DMS 273 (cell line): ENCODE results near the gene KCNQ1.

Source experiments
- DNase-seq: peaks from one replicate; lab custom pipeline; 2025; ENCODE audit not compliant: unreplicated experiment; lab: John Stamatoyannopoulos, UW

Gene KCNQ1

GRCh38 chr11:2441171-2441570 lies 3.6 kb upstream of the KCNQ1 start:
- no peak for DNase-seq

- no peak for DNase-seq
Observed at GRCh38 chr11:2442589-2442988, 2.2 kb upstream of the KCNQ1 start.

DNA sequence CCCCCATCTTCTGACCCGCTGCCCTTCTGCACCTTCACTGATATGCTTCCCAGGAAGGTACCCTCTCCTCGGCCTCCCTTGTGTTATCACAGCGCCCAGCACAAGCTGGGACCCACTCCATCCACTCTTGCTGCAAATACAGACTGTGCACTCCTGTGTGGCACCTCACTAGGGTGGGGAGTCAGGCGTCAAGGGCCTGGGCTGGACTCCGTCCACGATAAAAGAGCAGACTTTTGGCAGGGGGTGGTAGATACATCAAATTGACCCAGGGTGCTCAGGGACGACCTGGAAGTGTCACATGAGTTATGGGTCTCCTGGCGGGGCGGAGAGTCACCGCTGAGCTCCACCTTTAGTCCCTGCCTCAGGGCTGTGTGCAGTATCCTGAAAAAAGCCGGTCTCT lies 1.4 kb upstream of the KCNQ1 start:
- DNase-seq = no peak

DNA sequence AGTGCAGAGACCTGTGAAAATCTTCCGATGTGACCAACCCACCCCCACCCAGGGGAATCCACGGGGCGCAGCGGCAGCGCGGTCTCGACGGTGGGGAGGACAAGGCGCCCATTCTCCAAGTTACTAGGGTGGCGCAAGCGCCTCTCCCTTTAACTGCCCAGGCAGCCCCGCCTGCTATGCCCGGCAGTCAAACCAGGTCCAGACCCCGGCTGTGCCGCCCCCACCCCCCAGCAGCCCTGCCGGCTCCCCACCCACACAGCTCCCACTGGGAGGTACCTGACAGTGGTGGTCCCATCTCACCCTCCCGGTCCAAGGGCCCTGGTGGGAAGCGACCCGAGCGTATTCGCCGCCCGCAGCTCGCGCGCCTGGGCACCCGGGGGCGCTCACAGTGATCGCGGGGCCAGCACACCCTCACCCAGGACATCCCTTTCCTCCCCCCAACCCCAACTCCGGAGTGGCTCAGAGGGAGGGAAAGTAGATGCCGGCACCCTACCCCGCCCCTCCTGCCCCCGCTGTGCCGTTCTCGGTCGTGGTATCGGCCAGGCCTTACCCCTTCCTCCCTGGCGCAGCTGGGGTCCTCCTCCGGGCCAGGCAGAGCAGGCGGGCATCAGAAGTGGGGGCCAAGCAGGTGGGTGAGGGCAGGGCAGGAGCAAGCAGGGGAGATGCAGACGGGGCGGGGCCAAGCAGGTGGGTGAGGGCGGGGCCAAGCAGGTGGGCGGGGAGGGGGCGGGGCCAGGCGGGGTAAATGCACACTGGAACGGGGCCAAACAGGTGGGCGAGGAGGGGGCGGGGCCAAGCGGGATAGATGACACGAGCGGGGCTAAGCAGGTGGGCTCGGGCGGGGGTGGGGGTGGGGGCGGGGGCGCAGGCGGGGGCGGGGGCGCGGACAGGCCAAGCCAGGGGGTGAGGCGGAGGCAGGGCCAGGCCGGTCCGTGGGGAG lies 657 bp upstream of the KCNQ1 start, which contains the start of gene TRPM5:
Gene TRPM5 (minus strand): TSS at position 634 of the 940 bp plus-strand sequence. CDS start 21,478 bp downstream, outside the sequence.
- DNase-seq = no peak

DNA sequence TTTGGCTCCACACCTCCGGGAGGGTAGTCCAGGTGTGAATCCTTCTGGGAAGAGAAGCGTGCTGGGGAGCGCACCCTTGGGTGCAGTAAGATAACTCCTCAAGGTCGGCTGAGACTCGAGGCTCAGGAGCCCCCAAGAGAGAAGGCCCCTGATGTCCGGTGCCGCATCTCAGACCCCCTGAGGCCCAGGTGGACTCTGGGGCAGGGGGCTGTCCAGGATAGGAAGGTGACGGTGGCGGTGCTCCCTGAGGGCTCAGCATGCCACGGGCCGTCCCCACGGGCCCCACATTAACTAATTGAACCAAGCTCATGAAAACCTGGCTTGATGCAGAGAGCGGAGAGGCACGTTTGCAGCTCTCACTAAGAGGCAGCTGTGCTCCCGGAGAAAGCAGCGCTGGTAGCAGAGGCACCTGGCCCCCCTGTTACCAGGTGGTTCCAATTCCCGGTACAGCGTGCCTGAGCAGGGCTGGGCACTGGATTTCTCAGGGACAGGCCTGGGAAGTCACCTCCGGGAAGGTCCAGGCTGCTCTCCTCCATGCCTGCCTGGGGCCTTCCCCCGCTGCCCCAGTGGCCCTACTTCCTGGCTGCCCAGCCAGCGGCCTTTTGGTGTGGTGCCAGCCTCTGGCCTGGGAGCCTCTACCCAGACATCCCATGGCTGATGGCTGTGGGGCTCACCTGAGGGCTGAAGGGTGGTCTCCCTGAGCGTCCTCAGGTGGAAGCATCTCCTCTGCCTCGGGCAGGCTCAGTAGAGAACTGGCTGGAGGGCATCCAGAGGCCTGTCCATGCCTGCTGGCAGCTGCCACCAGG lies 1.1 kb downstream of the KCNQ1 start:
- no peak for DNase-seq

DNA sequence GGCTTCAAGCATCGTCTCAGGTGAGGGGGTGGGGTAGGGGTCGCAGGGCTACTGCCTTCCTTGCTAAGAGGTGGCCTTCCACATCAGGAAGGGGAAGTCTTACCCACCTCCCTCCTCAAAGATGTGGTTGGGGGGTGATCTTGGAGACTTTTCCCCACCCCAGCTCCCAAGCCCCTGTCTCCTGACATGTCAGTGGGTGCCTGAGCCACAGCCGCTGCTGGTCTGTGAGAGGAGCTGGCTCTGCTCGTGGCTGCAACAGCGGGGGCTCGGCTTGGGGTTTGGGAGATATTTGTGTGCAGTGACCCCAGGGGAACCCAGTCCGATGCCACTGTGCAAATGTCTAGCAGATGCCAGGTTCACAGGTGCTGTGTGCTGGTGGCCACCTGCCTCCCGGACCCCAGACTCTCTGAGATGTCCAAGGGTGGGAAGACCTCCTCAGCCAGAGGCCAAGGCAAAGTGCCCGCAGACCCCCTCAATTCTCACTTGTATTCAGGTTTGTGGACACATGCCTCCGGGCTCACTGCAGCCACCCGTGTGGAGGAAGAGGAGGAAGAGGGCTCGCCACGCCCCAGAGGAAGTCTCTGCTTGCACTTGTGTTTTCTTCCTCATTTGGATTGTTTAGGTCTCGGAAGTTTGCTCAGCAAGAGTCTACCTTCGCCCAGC lies 1.9 kb downstream of the KCNQ1 start:
- DNase-seq = no peak

- no peak for DNase-seq
Observed at GRCh38 chr11:2447253-2447950, 2.6 kb downstream of the KCNQ1 start.

GRCh38 chr11:2447951-2448650 lies 3.3 kb downstream of the KCNQ1 start:
- DNase-seq = no peak

DNA sequence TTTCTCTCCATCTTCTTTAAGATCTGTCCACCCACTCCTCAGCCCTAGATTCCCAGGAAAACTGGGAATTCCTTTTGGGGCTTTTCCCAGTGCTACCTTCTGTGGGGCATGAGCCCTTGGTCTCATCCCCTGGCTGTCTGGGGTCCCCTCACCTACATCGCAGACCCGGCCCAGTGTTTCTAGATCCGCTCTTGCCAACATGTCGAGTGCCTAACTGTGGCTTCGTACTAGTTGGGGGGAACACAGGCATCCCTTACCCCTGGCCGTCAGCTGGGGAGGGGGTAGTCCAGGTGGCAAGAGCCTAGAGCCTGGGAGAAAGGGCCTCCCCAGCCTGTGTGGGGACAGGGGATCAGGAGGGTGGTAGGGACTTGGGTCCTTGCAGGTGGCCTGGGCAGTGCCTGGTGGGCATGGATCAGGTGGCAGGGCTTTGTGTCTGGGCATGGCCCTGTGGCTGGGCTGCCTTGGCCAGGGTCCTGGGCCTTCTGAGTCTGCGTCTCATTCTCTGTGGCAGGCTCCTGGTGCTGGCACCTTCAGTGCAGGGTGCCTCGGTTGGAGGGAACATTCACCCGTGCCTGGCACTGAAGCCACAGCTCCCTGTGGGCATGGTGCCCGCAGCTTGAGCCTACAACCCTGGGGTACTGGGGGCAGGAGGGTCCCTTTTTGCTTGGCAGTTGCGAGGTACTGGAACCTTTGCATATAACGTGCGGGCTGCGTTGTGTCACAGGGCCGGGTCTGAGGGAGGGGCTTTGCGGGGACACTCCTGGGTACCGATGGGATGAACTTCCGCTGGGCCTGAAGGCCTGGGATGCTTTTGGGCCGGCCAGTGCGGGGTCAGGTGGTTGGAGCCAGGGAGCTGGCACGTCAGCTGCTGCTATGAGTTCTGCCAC lies 4.1 kb downstream of the KCNQ1 start:
- no peak for DNase-seq

- DNase-seq = no peak
Observed at GRCh38 chr11:2449548-2450320, 4.9 kb downstream of the KCNQ1 start.

- DNase-seq = no peak
Observed at GRCh38 chr11:2450321-2451041, 5.7 kb downstream of the KCNQ1 start.

DNA sequence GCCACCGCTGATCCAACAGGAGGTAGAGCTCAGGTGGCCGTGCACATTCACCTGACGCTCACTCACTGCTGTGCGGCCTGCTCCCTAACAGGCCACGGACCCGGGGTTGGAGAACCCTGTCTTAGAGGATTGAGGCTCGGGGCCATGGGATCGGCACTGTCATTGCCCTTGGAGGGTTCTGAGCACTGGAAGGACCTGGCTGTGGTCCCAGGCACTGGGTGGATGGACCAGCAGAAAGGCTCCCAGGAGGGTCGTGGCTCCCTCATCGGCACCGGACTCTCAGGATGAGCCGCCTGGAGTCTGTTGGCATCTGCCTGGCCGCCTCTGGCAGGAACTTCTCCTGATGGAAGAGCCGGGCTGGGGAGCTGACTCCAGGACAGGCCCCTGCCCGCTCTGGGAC lies 6.5 kb downstream of the KCNQ1 start:
- no peak for DNase-seq

DNA sequence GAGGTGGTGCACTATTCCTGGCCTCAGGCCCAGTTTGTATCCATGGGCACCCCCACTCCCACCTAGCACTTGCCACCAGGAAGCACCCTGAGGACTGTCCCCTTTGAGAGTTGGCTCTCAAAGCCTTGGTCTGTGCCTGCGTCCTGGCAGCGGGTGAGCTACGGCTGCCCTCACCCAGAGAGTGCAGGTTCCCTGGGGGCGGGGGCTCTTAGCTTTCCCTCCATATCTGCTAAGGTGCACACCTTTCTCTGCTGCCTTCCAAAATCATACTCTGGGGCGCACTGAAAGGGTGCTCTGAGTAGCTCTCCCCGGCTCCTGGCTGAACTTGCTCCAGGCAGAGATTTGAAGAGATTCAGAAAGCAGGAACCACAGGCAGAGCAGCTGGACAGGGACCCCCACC lies 7.1 kb downstream of the KCNQ1 start:
- no peak for DNase-seq

DNA sequence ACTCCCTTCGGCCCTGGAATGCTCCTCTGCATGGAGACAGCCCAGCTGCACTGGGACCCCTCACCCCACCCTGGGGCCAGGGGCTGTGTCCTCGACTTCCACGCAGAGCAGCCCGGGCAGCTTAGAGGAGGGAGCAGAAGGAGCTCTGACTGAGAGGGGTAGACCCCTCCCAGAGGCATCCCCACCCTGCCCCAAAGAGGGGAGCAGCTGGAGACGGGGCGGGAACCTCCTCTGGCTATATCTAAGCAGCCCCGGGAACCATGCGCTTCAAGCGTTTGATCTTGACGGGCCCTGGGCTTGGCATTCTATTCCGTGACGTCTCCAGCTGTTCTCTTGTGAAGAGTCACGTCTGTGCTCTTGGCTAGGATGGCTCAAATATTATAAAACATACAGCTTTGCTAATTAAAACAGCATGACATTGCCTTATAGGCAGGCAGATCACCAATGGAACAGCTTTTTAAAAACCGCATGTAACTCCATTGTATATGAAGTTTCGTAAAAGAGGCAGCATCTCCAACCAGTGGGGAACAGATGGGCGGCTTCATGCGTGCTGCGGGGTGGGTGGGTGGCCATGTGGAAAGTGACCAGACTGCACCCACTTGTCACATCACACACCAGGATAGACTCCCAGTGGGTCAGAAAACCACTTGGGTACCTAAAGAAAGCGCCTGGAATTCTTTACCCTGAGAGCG lies 7.7 kb downstream of the KCNQ1 start:
- peak; percentile 28 for DNase-seq

GRCh38 chr11:2453436-2453835 lies 8.6 kb downstream of the KCNQ1 start:
- DNase-seq = no peak

DNA sequence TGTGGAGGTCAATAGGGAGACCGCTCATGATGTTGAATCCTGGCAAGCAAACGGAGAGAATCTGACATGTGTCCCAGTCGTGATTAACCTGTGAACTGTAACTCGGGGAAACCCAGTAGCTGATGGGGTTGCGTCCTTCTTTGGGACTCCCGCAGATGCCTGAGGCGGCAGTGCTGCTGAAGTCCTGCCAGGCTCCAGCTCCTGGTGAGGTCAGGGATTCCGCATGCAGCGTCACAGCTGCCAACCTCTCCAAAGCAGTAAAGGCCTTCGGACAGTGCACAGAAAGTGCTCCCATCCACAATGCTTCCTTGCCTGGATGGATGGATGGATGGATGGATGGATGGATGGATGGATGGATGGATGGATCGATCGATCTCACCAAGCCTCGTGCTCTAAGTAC lies 13.5 kb downstream of the KCNQ1 start:
- no peak for DNase-seq

- no peak for DNase-seq
Observed at GRCh38 chr11:2459016-2459725, 14.4 kb downstream of the KCNQ1 start.
